ENCODE measurements around the gene CRTC2.
"Not testable (repeated sequence)": the region's sequence is repeated elsewhere in the genome, so short reads cannot be mapped to it uniquely, and the experiment has no call there.

The CRTC2 gene

GRCh38 chr1:153958111-153958960, at the start of gene CRTC2:
Gene CRTC2, minus strand, starts transcription at chr1:153958612. Its CDS starts 115 bp downstream, at chr1:153958497.
- DNase-seq (ENCODE audit: low read depth in 4 of 4, low spot score in 1 of 4): peak; percentile 89 to 97 (median 94)

GRCh38 chr1:154006136-154006535, 47.7 kb upstream of the CRTC2 start:
- DNase-seq (ENCODE audit: low read depth in 4 of 4, low spot score in 1 of 4): no peak

- no peak for DNase-seq (ENCODE audit: low read depth in 4 of 4, low spot score in 1 of 4)
These were observed 42.0 kb upstream of the CRTC2 start for GRCh38 chr1:154000420-154000819.

DNA sequence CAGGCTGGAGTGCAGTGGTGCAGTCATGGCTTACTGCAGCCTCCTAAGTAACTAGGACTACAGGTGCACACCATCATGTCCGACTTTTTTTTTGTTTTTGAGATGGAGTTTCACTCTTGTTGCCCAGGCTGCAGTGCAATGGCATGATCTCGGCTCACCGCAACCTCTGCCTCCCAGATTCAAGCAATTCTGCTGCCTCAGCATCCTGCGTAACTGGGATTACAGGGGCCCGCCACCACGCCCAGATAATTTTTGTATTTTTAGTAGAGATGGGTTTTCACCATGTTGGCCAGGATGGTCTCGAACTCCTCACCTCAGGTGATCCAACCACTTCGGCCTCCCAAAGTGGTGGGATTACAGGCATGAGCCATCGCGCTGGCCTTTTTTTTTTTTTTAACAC, 38.5 kb upstream of the CRTC2 start:
- DNase-seq (ENCODE audit: low read depth in 4 of 4, low spot score in 1 of 4): not testable (repeated sequence)

DNA sequence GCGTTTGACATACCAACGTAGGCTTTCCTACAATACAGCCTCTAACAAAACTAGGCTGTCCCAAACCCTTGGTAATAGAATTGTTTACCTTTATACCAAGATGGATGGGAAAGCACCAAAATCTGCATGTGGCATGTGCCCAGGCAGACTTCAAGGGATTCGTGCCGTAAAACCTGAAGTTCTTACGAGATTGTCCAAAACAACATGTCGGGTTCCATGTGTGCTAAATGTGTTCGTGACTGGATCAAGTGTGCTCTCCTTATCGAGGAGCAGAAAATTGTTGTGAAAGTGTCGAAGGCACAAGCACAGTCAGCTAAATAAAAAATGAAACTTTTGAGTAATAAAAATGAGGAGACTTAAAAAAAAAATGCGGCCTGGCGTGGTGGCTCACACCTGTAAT, 37.2 kb upstream of the CRTC2 start:
- no peak for DNase-seq (ENCODE audit: low read depth in 4 of 4, low spot score in 1 of 4)

DNA sequence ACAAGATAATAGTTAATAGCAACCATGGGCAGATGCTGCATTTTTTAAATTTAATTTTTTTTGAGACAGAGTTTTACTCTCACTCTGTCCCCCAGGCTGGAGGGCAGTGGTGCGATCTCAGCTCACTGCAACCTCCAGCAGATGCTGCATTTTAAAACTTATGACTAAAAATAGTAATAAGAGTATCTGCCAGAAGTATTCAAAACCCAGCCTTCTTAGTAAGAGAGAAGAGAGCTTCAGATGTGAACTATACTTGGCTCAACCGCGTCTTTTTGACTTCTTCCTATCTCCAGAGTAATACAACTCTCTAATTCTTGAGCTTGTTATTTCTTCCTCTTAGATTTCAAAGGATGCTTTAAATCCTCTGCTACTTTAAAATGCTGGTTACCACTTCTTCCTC, 36.8 kb upstream of the CRTC2 start:
- no peak for DNase-seq (ENCODE audit: low read depth in 4 of 4, low spot score in 1 of 4)

- no peak for DNase-seq (ENCODE audit: low read depth in 4 of 4, low spot score in 1 of 4)
These were observed 33.4 kb upstream of the CRTC2 start for GRCh38 chr1:153991806-153992205.

- no peak for DNase-seq (ENCODE audit: low read depth in 4 of 4, low spot score in 1 of 4)
These were observed 32.8 kb upstream of the CRTC2 start for GRCh38 chr1:153991151-153991630.

GRCh38 chr1:153990468-153991150, 32.2 kb upstream of the CRTC2 start, which contains the start of gene RPS27:
Gene RPS27, plus strand, starts transcription at chr1:153990762. Its CDS starts 35 bp downstream, at chr1:153990797.
- peak; percentile 69 to 77 (median 70) for DNase-seq (ENCODE audit: low read depth in 4 of 4, low spot score in 1 of 4)

GRCh38 chr1:153987621-153988020, 29.2 kb upstream of the CRTC2 start:
- no peak for DNase-seq (ENCODE audit: low read depth in 4 of 4, low spot score in 1 of 4)

GRCh38 chr1:153985941-153986761, 27.7 kb upstream of the CRTC2 start, which contains the start of gene RAB13:
Gene RAB13, minus strand, starts transcription at chr1:153986339. Its CDS starts 103 bp downstream, at chr1:153986236.
- DNase-seq (ENCODE audit: low read depth in 4 of 4, low spot score in 1 of 4): no peak

GRCh38 chr1:153985341-153985912, 27.0 kb upstream of the CRTC2 start:
- DNase-seq (ENCODE audit: low read depth in 4 of 4, low spot score in 1 of 4): peak in 2 of 4 experiments; percentile 47 to 59

DNA sequence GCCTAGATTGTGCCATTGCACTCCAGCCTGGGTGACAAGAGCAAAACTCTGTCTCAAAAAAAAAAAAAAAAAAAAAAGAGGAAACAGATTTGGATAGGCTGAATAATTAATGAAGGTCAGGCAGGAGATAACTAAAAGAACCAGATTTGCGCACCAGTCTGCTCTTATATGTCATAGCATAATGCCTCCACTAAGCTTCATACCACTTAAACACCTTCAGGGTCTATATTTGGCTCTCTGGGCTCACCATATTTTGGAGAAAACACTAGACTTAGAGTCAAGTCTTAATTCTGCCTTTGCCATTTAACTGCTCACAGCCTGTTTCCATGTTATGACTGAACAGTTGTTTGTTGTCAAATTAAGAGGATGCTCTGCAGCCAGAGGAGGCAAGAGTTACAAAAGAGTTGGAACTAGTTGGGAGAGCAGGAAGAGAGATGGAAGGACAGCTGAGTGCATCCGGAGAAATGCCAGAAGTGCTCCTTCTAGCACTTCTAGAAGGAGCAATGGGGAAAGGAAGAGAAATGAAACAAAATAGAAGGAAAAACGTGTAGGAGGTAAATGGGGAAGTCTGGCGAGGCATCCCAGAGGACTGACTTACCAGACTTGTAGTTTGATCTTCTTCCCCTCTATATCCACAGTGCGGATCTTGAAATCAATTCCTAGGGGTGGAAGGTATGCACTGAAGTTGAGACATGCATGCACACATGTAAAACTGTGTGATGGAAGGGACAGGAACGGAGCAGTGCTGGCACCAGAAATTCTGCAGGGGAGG, 25.9 kb upstream of the CRTC2 start:
- DNase-seq (ENCODE audit: low read depth in 4 of 4, low spot score in 1 of 4): no peak

- not testable (repeated sequence) for DNase-seq (ENCODE audit: low read depth in 4 of 4, low spot score in 1 of 4)
These were observed 23.3 kb upstream of the CRTC2 start for GRCh38 chr1:153981735-153982134.

DNA sequence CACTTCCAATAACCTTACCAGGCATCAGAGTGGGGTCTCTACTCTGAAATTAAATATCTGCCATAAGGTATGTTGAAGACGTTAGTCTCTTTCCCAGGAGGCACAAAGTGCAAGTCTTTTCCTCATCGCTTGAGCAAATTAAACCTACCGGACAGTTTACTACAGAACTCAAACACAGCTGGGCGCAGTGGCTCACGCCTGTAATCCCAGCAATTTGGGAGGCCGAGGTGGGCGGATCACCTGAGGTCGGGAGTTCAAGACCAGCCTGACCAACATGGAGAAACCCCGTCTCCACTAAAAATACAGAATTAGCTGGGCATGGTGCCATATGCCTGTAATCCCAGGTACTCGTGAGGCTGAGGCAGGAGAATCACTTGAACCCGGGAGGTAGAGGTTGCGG, 20.7 kb upstream of the CRTC2 start:
- not testable (repeated sequence) for DNase-seq (ENCODE audit: low read depth in 4 of 4, low spot score in 1 of 4)

- no peak for DNase-seq (ENCODE audit: low read depth in 4 of 4, low spot score in 1 of 4)
These were observed 20.0 kb upstream of the CRTC2 start for GRCh38 chr1:153978274-153978909.

GRCh38 chr1:153977250-153978240, 19.1 kb upstream of the CRTC2 start, which contains the start of gene JTB:
Gene JTB, minus strand, starts transcription at chr1:153977674. Its CDS starts 422 bp downstream, at chr1:153977252.
- peak; percentile 69 to 85 (median 77) for DNase-seq (ENCODE audit: low read depth in 4 of 4, low spot score in 1 of 4)

DNA sequence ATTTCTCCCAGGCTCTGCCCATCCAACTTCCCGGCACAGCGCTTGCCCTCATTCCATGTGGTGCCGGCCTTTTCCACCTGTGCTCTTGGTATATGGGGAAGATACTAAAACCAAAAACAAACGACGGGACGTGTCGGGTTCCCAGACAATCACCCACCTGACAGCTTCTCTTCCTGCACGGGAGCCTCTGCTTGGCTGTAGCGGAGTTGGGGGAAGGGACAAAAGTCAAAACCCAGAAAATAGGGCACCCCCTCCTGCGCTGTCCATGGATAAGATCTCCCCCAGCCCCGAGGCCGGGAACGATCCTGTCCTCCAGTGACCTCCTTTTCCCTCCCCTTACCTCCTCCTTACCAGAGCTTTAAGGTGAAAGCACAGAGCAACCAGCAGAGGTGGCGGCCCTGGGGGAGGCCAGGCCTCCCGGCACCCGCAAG, 18.4 kb upstream of the CRTC2 start:
- no peak for DNase-seq (ENCODE audit: low read depth in 4 of 4, low spot score in 1 of 4)

Measured in stimulated activated CD4-positive, alpha-beta T cell treated with anti-CD3 and anti-CD28 coated beads, Interleukin-1b, Interleukin-23, amount 100 ng/mL, for 24 hours (primary cell).